Osteoblast (primary cell): Measurements from ENCODE around the gene STRA6. TPM values are rescaled to one million over a fixed set of nuclear protein-coding genes. Genes with fewer than 3 reads are reported as not detected.

Source experiments
- DNase-seq: peaks from one replicate; pipeline ENCODE4 v3.0.0; 2011; ENCODE audit warnings: low spot score, mixed read lengths; ENCODE audit not compliant: insufficient read length; ENCODE audit errors: missing footprints
- H2AFZ ChIP-seq: 2 replicates; pipeline ENCODE4 v1.6.0; 2011; ENCODE audit warnings: mild to moderate bottlenecking, low read length
- H3K27ac ChIP-seq: 2 replicates; pipeline ENCODE4 v1.5.1; 2011; ENCODE audit warnings: mild to moderate bottlenecking, low read depth, low read length, moderate library complexity
- H3K27me3 ChIP-seq: 2 replicates; pipeline ENCODE4 v1.6.0; 2012; ENCODE audit warnings: mild to moderate bottlenecking, control low read depth, inconsistent platforms, low read length, moderate library complexity; ENCODE audit not compliant: insufficient read depth
- H3K36me3 ChIP-seq: 2 replicates; pipeline ENCODE4 v1.5.1; 2011; ENCODE audit warnings: mild to moderate bottlenecking, low read length, control low read depth, moderate library complexity; ENCODE audit not compliant: insufficient read depth
- H3K4me1 ChIP-seq: 2 replicates; pipeline ENCODE4 v1.5.1; 2011; ENCODE audit warnings: mild to moderate bottlenecking, low read length, control low read depth, moderate library complexity; ENCODE audit not compliant: insufficient read depth
- H3K4me2 ChIP-seq: 2 replicates; pipeline ENCODE4 v1.6.0; 2011; ENCODE audit warnings: mild to moderate bottlenecking, low read length; ENCODE audit not compliant: insufficient read depth
- H3K4me3 ChIP-seq: fragments of 200-600 bp; sonication (generic); 3 replicates; pipeline ENCODE4 v1.5.1; 2012; ENCODE audit warnings: mild to moderate bottlenecking, low read length, inconsistent platforms; ENCODE audit not compliant: insufficient read depth
- H3K79me2 ChIP-seq: 2 replicates; pipeline ENCODE4 v1.6.0; 2012; ENCODE audit warnings: mild to moderate bottlenecking, low read length, control low read depth, inconsistent platforms; ENCODE audit not compliant: insufficient read depth
- H3K9me3 ChIP-seq: 2 replicates; pipeline ENCODE4 v1.5.1; 2011; ENCODE audit warnings: low read depth, low read length, control low read depth
- H4K20me1 ChIP-seq: 2 replicates; pipeline ENCODE4 v1.6.0; 2012; ENCODE audit warnings: mild to moderate bottlenecking, low read length, control low read depth; ENCODE audit not compliant: insufficient read depth
- total RNA-seq: library from RNA; depleted of rRNA; stranded (reverse); fragments of >200 nt; gene quantifications from 2 replicates; pipeline ENCODE4 v1.2.3, GENCODE V29; 2012
- TF ChIP-seq, protein P1 (sequence below): IDR thresholded peaks from 2 replicates; pipeline ENCODE4 v1.5.1; 2011; ENCODE audit warnings: mild to moderate bottlenecking, low read depth, low read length, moderate library complexity; ENCODE audit errors: extremely low read depth

Gene STRA6
- total RNA-seq, 1 donor: 0.36 TPM

DNA sequence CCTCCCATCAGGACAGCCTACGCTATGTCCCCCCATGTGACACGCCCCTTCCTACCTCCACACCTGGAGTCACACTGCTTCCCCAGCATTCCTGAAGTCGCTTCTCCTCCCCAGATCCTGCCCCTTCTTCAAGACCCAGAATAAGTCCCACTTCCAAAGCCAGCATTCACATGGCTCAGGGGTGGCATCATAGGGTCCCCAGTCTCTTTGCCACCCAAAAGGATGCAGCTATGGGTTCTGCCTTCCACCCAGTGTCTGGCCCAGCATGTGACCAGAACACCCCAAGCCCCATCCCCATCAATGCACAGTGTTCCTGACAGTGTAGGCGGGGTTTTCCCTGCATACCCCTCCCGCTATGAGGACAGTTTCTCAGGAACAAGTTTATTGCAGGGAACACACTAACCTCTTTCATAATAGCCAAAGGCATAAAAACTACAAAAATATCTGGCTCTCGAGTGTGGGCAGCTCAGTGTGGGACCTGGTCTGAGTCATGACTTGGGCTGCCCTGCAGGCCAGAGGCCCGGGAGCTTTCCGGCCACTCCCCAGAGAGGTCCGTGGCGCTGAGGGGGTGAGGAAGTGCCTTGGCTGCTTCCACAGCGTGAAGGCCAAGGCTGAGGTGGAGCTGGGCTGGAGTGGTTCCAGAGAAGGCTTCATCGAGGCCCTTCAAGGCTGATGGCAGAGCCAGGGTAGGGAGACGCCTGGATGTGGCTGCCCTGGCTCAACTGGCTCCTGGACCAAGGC lies 23.3 kb downstream of the STRA6 start:
- peak overlapping the region; percentile 86 for H3K27ac ChIP-seq
- H3K4me1 ChIP-seq: peaks cover 41% of the 10 kb centered on the region
- no peaks in the 10 kb centered on the region for H3K9me3 ChIP-seq
- peak; percentile 99 for DNase-seq
- no peaks in the 10 kb centered on the region for H4K20me1 ChIP-seq
- H3K4me2 ChIP-seq: peak overlapping the region; percentile 16
- no peaks in the 10 kb centered on the region for H3K27me3 ChIP-seq
- H3K4me3 ChIP-seq: no peak overlapping the region
- H3K79me2 ChIP-seq: no peaks in the 10 kb centered on the region
- TF ChIP-seq, protein P1, sequence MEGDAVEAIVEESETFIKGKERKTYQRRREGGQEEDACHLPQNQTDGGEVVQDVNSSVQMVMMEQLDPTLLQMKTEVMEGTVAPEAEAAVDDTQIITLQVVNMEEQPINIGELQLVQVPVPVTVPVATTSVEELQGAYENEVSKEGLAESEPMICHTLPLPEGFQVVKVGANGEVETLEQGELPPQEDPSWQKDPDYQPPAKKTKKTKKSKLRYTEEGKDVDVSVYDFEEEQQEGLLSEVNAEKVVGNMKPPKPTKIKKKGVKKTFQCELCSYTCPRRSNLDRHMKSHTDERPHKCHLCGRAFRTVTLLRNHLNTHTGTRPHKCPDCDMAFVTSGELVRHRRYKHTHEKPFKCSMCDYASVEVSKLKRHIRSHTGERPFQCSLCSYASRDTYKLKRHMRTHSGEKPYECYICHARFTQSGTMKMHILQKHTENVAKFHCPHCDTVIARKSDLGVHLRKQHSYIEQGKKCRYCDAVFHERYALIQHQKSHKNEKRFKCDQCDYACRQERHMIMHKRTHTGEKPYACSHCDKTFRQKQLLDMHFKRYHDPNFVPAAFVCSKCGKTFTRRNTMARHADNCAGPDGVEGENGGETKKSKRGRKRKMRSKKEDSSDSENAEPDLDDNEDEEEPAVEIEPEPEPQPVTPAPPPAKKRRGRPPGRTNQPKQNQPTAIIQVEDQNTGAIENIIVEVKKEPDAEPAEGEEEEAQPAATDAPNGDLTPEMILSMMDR: no peak
- H2AFZ ChIP-seq: peak overlapping the region; percentile 39
- H3K36me3 ChIP-seq: no peaks in the 10 kb centered on the region

DNA sequence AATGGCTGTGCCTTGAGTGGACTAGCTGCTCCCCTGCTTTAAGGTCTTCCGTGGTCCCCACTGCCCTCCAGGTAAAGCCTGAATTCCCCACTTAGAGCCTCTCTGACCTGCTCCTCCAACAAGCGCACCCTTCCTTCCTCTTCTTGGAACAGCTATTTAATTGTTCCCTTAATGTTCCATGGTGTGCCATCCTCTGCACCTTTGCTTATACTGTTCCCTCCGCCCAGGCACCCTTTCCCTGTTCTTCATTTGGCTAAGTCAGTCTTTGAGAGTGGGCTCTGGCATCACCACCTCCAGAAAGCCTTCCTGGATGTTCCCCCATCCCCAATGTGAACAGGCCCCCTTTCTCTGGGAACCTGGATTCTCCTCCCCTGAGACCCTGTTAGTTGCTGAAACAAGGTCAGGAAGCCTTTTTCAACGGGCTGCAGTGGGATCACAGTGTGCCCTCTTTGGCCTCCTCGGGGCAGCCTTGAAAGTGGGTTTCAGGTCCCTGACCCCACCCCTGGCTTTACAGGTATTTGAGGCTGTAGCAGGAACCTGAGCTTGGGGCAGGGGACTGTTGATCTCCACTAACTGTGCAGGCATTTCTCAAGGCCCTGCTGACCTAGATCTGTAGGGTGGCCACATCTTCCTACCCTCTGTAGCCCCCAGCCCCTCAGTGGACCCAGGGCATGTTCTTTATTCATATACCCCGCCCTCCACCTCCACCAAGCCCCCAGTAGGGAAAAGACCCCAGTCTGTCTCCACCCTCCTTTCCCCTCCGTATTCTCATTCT lies 24.1 kb downstream of the STRA6 start:
- peak; percentile 66 for DNase-seq
- H3K4me1 ChIP-seq: peaks cover 46% of the 10 kb centered on the region

DNA sequence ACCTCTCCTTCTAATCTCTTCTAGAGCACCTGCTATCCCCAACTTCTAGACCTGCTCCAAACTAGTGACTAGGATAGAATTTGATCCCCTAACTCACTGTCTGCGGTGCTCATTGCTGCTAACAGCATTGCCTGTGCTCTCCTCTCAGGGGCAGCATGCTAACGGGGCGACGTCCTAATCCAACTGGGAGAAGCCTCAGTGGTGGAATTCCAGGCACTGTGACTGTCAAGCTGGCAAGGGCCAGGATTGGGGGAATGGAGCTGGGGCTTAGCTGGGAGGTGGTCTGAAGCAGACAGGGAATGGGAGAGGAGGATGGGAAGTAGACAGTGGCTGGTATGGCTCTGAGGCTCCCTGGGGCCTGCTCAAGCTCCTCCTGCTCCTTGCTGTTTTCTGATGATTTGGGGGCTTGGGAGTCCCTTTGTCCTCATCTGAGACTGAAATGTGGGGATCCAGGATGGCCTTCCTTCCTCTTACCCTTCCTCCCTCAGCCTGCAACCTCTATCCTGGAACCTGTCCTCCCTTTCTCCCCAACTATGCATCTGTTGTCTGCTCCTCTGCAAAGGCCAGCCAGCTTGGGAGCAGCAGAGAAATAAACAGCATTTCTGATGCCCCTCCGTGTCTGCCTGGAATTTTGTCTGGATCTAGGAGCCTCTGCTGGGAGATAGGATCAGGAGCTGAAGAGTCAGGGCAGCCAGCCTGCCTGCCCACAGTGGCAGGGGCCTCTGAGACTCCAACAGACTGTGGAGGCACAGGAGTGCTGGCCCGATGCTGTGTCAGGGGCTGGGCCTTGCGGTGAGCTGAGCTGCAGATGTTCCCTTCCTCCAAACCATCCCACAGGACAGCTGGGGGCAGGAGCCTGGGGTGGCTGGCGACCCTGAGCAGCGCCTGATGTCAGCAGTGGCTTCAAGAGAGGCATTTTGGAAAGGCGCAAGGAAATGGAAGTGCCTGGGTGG lies 26.0 kb downstream of the STRA6 start:
- H3K4me3 ChIP-seq: no peak overlapping the region
- no peaks in the 10 kb centered on the region for H3K79me2 ChIP-seq
- TF ChIP-seq, protein P1: no peak
- peak overlapping the region; percentile 6 for H2AFZ ChIP-seq
- H3K27ac ChIP-seq: no peak overlapping the region
- H3K27me3 ChIP-seq: no peaks in the 10 kb centered on the region
- H3K4me2 ChIP-seq: no peak overlapping the region
- H3K36me3 ChIP-seq: no peaks in the 10 kb centered on the region
- DNase-seq: peak; percentile 72
- no peaks in the 10 kb centered on the region for H3K9me3 ChIP-seq
- H4K20me1 ChIP-seq: no peaks in the 10 kb centered on the region
- peaks cover 55% of the 10 kb centered on the region for H3K4me1 ChIP-seq

More for the DNA sequence above, 24.1 kb downstream of the STRA6 start:
- Histone ChIP-seq H3K4me2 (peak overlapping the region; percentile 16), H3K4me3 (no peak overlapping the region), H3K27ac (peak overlapping the region; percentile 86), H4K20me1 (no peaks in the 10 kb centered on the region), H3K9me3 (no peaks in the 10 kb centered on the region), H3K27me3 (no peaks in the 10 kb centered on the region), H3K36me3 (no peaks in the 10 kb centered on the region), H2AFZ (no peak overlapping the region), H3K79me2 (no peaks in the 10 kb centered on the region)
- TF ChIP-seq, protein P1: no peak
